ENCODE measurements around the gene ARRB1.
"Not testable (repeated sequence)": the region's sequence is repeated elsewhere in the genome, so short reads cannot be mapped to it uniquely, and the experiment has no call there.

The ARRB1 gene

DNA sequence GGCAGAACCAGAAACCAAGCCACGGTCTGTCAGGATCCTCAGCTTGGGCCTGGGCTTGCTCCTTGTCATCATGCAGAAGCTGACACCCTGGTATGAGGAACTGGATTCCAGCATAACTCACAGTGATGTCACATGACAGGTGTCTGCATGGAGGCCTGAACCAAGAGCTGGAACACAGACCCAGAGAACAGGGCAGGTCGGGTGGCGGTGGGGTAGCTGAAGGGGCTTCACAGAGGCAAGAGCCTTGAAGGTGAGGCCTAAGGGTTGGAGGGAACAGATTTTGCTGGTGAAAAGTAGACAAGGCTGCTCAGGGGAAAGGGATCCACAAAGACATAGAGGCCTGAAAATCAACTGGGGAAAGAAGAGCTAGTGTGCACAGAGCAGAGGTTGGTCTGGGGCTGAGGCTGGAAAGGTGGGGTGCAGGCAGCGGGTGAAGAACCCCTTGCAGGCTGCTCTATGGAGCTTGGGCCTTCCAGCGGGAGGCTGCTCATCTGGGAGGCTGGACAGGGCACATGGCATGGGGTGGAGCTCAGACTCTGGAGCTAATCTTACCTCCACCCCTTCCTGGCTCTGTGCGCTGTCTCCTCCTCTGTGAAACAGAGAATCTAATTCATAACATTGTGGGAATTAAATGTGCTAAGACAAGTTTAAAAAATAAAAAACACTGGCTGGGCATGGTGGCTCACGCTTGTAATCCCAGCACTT, 29.4 kb upstream of the ARRB1 start:
- no peak overlapping the region for H3K9ac ChIP-seq

DNA sequence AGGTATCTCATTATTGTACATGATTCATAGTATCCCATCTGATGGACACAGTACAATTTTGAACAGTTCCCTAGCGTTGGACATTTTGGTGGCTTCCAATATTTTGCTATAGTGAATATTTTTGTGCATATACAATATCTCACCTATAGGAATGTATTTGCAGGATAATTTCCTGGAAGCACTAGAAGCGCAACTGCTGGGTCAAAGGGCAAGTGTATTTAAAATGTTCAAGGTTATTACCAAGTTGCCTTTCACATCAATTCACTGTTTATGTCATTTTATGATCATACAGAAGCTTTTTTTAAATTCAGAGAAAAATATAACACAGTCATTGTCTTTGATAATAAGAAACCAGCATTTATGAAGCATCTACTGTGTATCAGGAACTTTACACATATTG, 28.8 kb upstream of the ARRB1 start:
- Histone ChIP-seq H3K36me3 (ENCODE audit: insufficient read depth) (no peaks in the 10 kb centered on the region), H3K79me2 (ENCODE audit: insufficient read depth, low read depth) (no peaks in the 10 kb centered on the region), H3K4me3 (IDR thresholded peaks at IDR 0.05; ENCODE audit: insufficient read depth, low read depth, low read length) (no peak overlapping the region), H3K4me2 (no peak overlapping the region), H3K4me1 (ENCODE audit: low read depth, poor library complexity, severe bottlenecking) (peaks cover 3% of the 10 kb centered on the region), H3K9ac (no peak overlapping the region), H2AFZ (ENCODE audit: low read depth) (no peak overlapping the region), H4K20me1 (ENCODE audit: insufficient read depth) (no peaks in the 10 kb centered on the region), H3K27me3 (ENCODE audit: insufficient read depth, low read depth) (no peaks in the 10 kb centered on the region), H3K27ac (no peak overlapping the region)
- TF ChIP-seq CTCF (conservative IDR thresholded peaks at IDR 0.05; ENCODE audit: low read depth, low read length) = no peak

More for the DNA sequence above, 29.4 kb upstream of the ARRB1 start:
- no peaks in the 10 kb centered on the region for H4K20me1 ChIP-seq (ENCODE audit: insufficient read depth)
- TF ChIP-seq CTCF (conservative IDR thresholded peaks at IDR 0.05; ENCODE audit: low read depth, low read length) = no peak
- H3K79me2 ChIP-seq (ENCODE audit: insufficient read depth, low read depth) = no peaks in the 10 kb centered on the region
- no peaks in the 10 kb centered on the region for H3K36me3 ChIP-seq (ENCODE audit: insufficient read depth)
- no peak overlapping the region for H3K27ac ChIP-seq
- no peak overlapping the region for H3K4me2 ChIP-seq
- H3K4me1 ChIP-seq (ENCODE audit: low read depth, poor library complexity, severe bottlenecking) = peaks cover 3% of the 10 kb centered on the region
- H3K27me3 ChIP-seq (ENCODE audit: insufficient read depth, low read depth) = no peaks in the 10 kb centered on the region
- H3K4me3 ChIP-seq (IDR thresholded peaks at IDR 0.05; ENCODE audit: insufficient read depth, low read depth, low read length) = no peak overlapping the region
- no peak overlapping the region for H2AFZ ChIP-seq (ENCODE audit: low read depth)

DNA sequence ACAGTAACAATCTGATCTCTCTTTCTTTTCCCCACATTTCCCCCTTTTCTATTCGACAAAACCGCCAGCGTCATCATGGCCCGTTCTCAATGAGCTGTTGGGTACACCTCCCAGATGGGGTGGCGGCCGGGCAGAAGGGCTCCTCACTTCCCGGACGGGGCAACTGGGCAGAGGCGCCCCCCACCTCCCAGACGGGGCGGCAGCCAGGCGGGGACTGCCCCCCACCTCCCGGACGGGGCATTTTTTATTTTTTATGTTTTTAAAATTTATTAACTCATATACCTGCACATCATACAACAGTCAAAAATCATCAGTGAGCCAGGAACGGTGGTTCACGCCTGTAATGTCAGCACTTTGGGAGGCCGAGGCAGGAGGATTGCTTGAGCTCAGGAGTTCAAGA, 27.3 kb upstream of the ARRB1 start:
- not testable (repeated sequence) for H3K36me3 ChIP-seq (ENCODE audit: insufficient read depth); H2AFZ ChIP-seq (ENCODE audit: low read depth); H4K20me1 ChIP-seq (ENCODE audit: insufficient read depth); H3K4me2 ChIP-seq; H3K27ac ChIP-seq; H3K9ac ChIP-seq; H3K27me3 ChIP-seq (ENCODE audit: insufficient read depth, low read depth); H3K4me1 ChIP-seq (ENCODE audit: low read depth, poor library complexity, severe bottlenecking); H3K4me3 ChIP-seq (IDR thresholded peaks at IDR 0.05; ENCODE audit: insufficient read depth, low read depth, low read length); H3K79me2 ChIP-seq (ENCODE audit: insufficient read depth, low read depth)

GRCh38 chr11:75376175-75376574, 24.7 kb upstream of the ARRB1 start:
- Histone ChIP-seq H3K4me2 (no peak overlapping the region), H3K79me2 (ENCODE audit: insufficient read depth, low read depth) (no peaks in the 10 kb centered on the region), H3K27me3 (ENCODE audit: insufficient read depth, low read depth) (no peaks in the 10 kb centered on the region; the same call in 1 of the 2 replicates), H3K4me1 (ENCODE audit: low read depth, poor library complexity, severe bottlenecking) (no peaks in the 10 kb centered on the region), H4K20me1 (ENCODE audit: insufficient read depth) (no peaks in the 10 kb centered on the region), H3K4me3 (IDR thresholded peaks at IDR 0.05; ENCODE audit: insufficient read depth, low read depth, low read length) (no peak overlapping the region), H3K9ac (no peak overlapping the region), H3K27ac (no peak overlapping the region), H3K36me3 (ENCODE audit: insufficient read depth) (no peaks in the 10 kb centered on the region), H2AFZ (ENCODE audit: low read depth) (no peak overlapping the region)
- TF ChIP-seq CTCF (conservative IDR thresholded peaks at IDR 0.05; ENCODE audit: low read depth, low read length) = no peak

DNA sequence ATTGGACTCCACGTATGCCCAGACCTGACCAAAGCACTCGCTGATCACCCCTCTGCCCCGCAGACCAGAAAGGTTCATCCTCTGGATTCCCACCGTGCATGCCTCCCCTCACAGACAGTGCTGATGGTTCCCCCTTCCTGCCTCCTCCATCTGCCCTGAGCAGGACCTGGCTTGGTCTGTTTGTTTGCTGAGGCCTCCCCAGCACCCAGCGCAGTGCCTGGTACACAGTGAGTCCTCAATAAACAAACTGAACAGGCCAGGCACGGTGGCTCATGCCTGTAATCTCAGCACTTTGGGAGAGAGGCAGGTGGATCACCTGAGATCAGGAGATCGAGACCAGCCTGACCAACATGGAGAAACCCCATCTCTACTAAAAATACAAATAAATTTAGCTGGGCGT, 24.2 kb upstream of the ARRB1 start:
- Histone ChIP-seq H3K4me1 (ENCODE audit: low read depth, poor library complexity, severe bottlenecking) (no peaks in the 10 kb centered on the region), H3K4me2 (no peak overlapping the region), H3K9ac (no peak overlapping the region), H3K27me3 (ENCODE audit: insufficient read depth, low read depth) (no peaks in the 10 kb centered on the region; the same call in 1 of the 2 replicates), H3K4me3 (IDR thresholded peaks at IDR 0.05; ENCODE audit: insufficient read depth, low read depth, low read length) (no peak overlapping the region), H3K27ac (no peak overlapping the region), H3K79me2 (ENCODE audit: insufficient read depth, low read depth) (no peaks in the 10 kb centered on the region), H4K20me1 (ENCODE audit: insufficient read depth) (no peaks in the 10 kb centered on the region), H3K36me3 (ENCODE audit: insufficient read depth) (no peaks in the 10 kb centered on the region), H2AFZ (ENCODE audit: low read depth) (no peak overlapping the region)
- no peak for TF ChIP-seq CTCF (conservative IDR thresholded peaks at IDR 0.05; ENCODE audit: low read depth, low read length)

Data from KMS-11 (cell line).